SH-SY5Y (cell line): ENCODE data around the gene MSN.

Source experiments
- GATA2 ChIP-seq: IDR thresholded peaks from 2 replicates; pipeline ENCODE4 v1.6.1; 2011; ENCODE audit warnings: mild to moderate bottlenecking, low read depth, low read length
- GATA3 ChIP-seq: IDR thresholded peaks from 2 replicates; pipeline ENCODE4 v1.6.1; 2011; ENCODE audit warnings: low read depth, mild to moderate bottlenecking, low read length, moderate library complexity

- TF ChIP-seq GATA3 (no peak), GATA2 (no peak)
Measured at GRCh38 chrX:65783746-65784145, 116.3 kb downstream of the MSN start.
